NCI-H748 treated with DMSO at 0.1 percent for 48 hours (cell line): ENCODE data around the gene ZFAND3.

Experiments
- DNase-seq: peaks from one replicate; lab custom pipeline; 2025; lab: John Stamatoyannopoulos, UW

The ZFAND3 gene

GRCh38 chr6:37819177-37819801 lies at the start of gene ZFAND3:
ZFAND3 (plus strand) TSS chr6:37819727; CDS start chr6:37819946, 219 bp downstream.
- DNase-seq: peak; percentile 99

GRCh38 chr6:37774028-37774680 lies 45.4 kb upstream of the ZFAND3 start:
- DNase-seq: no peak

- DNase-seq: no peak
Measured at GRCh38 chr6:37776566-37776965, 43.0 kb upstream of the ZFAND3 start.

- no peak for DNase-seq
Measured at GRCh38 chr6:37777272-37777834, 42.2 kb upstream of the ZFAND3 start.

GRCh38 chr6:37779111-37779800 lies 40.3 kb upstream of the ZFAND3 start:
- DNase-seq: no peak

GRCh38 chr6:37779902-37780628 lies 39.5 kb upstream of the ZFAND3 start:
- DNase-seq: no peak

GRCh38 chr6:37781788-37782187 lies 37.7 kb upstream of the ZFAND3 start:
- no peak for DNase-seq

- DNase-seq: peak; percentile 69
Measured at GRCh38 chr6:37783025-37783855, 36.3 kb upstream of the ZFAND3 start.

- peak; percentile 69 for DNase-seq
Measured at GRCh38 chr6:37783856-37784584, 35.5 kb upstream of the ZFAND3 start.

- DNase-seq: no peak
Measured at GRCh38 chr6:37784585-37784967, 35.0 kb upstream of the ZFAND3 start.

GRCh38 chr6:37785002-37785662 lies 34.4 kb upstream of the ZFAND3 start:
- no peak for DNase-seq

GRCh38 chr6:37785663-37786270 lies 33.8 kb upstream of the ZFAND3 start:
- no peak for DNase-seq

- DNase-seq: no peak
Measured at GRCh38 chr6:37787216-37787615, 32.3 kb upstream of the ZFAND3 start.

GRCh38 chr6:37788259-37788658 lies 31.3 kb upstream of the ZFAND3 start:
- DNase-seq: no peak

GRCh38 chr6:37791156-37791919 lies 28.2 kb upstream of the ZFAND3 start:
- peak; percentile 86 for DNase-seq

- DNase-seq: no peak
Measured at GRCh38 chr6:37792457-37793033, 27.0 kb upstream of the ZFAND3 start.

- DNase-seq: no peak
Measured at GRCh38 chr6:37793067-37793466, 26.5 kb upstream of the ZFAND3 start.

GRCh38 chr6:37794825-37795224 lies 24.7 kb upstream of the ZFAND3 start:
- no peak for DNase-seq
